NCI-H2107 treated with DMSO at 0.1 percent for 48 hours (cell line): Measurements from ENCODE around the gene ZNF670.
"Not testable (repeated sequence)": the region's sequence is repeated elsewhere in the genome, so short reads cannot be mapped to it uniquely, and the experiment has no call there.

Source experiments
- DNase-seq: peaks from one replicate; lab custom pipeline; 2025; ENCODE audit not compliant: unreplicated experiment; lab: John Stamatoyannopoulos, UW

The ZNF670 gene

GRCh38 chr1:247047702-247048101, 30.9 kb downstream of the ZNF670 start:
- DNase-seq: no peak

- DNase-seq: no peak
Measured at GRCh38 chr1:247047260-247047659, 31.4 kb downstream of the ZNF670 start.

- DNase-seq: no peak
Measured at GRCh38 chr1:247043406-247043805, 35.2 kb downstream of the ZNF670 start.

- DNase-seq: no peak
Measured at GRCh38 chr1:247037511-247038320, 40.9 kb downstream of the ZNF670 start.

GRCh38 chr1:247032306-247032705, 46.3 kb downstream of the ZNF670 start:
- not testable (repeated sequence) for DNase-seq
